ENCODE measurements around the gene TIMM44. TPM values are rescaled to one million over a fixed set of nuclear protein-coding genes. Genes with fewer than 3 reads are reported as not detected.

The TIMM44 gene
- total RNA-seq, 1 experiment from 2014 or later, result 57.8 TPM

GRCh38 chr19:7914598-7915045 is 28.8 kb downstream of the TIMM44 start, which contains the start of gene TGFBR3L:
TSS of gene TGFBR3L (plus strand) at chr19:7914830.
- no TSS peak for BruUV-seq (replicated peaks)
- CTCF ChIA-PET, result no interaction called here
- Mint-ChIP-seq H3K4me3 (ENCODE audit: low read depth, unreplicated experiment) (peak within 1 kb of the TSS; percentile 65), H3K27ac (ENCODE audit: unreplicated experiment) (no peak within 1 kb of the TSS), H3K4me1 (ENCODE audit: low read depth, unreplicated experiment) (peaks cover 4% of the 10 kb centered on the region), H3K9me3 (ENCODE audit: low read depth, unreplicated experiment) (no peaks in the 10 kb centered on the region), H3K27me3 (ENCODE audit: unreplicated experiment) (no peaks in the 10 kb centered on the region), H3K36me3 (ENCODE audit: insufficient read depth, unreplicated experiment) (peaks cover 32% of the 10 kb centered on the region)
- DNase-seq, result no peak
- TF ChIP-seq CTCF (IDR thresholded peaks at IDR 0.05; ENCODE audit: unreplicated experiment), result no peak
- intact Hi-C loops (cut with micrococcal nuclease; ENCODE audit: unreplicated experiment), result no loop called here

- intact Hi-C loops (cut with micrococcal nuclease; ENCODE audit: unreplicated experiment), result no loop called here
- Mint-ChIP-seq H3K27ac (ENCODE audit: unreplicated experiment) (no peak overlapping the region), H3K36me3 (ENCODE audit: insufficient read depth, unreplicated experiment) (peaks cover 32% of the 10 kb centered on the region), H3K4me1 (ENCODE audit: low read depth, unreplicated experiment) (no peaks in the 10 kb centered on the region), H3K9me3 (ENCODE audit: low read depth, unreplicated experiment) (no peaks in the 10 kb centered on the region), H3K27me3 (ENCODE audit: unreplicated experiment) (no peaks in the 10 kb centered on the region), H3K4me3 (ENCODE audit: low read depth, unreplicated experiment) (no peak overlapping the region)
- TF ChIP-seq CTCF (IDR thresholded peaks at IDR 0.05; ENCODE audit: unreplicated experiment), result no peak
- CTCF ChIA-PET, result no interaction called here
- no peak for DNase-seq
- BruUV-seq (replicated peaks), result no TSS peak
These were observed 29.4 kb downstream of the TIMM44 start for GRCh38 chr19:7914099-7914498.

GRCh38 chr19:7913652-7914051 is 29.8 kb downstream of the TIMM44 start:
- no TSS peak for BruUV-seq (replicated peaks)
- H3K9me3 Mint-ChIP-seq (ENCODE audit: low read depth, unreplicated experiment), result no peaks in the 10 kb centered on the region
- DNase-seq, result no peak
- TF ChIP-seq CTCF (IDR thresholded peaks at IDR 0.05; ENCODE audit: unreplicated experiment), result no peak
- H3K4me1 Mint-ChIP-seq (ENCODE audit: low read depth, unreplicated experiment), result no peaks in the 10 kb centered on the region
- no peak overlapping the region for H3K4me3 Mint-ChIP-seq (ENCODE audit: low read depth, unreplicated experiment)
- CTCF ChIA-PET, result no interaction called here
- H3K36me3 Mint-ChIP-seq (ENCODE audit: insufficient read depth, unreplicated experiment), result peaks cover 30% of the 10 kb centered on the region
- no peaks in the 10 kb centered on the region for H3K27me3 Mint-ChIP-seq (ENCODE audit: unreplicated experiment)
- intact Hi-C loops (cut with micrococcal nuclease; ENCODE audit: unreplicated experiment), result no loop called here
- no peak overlapping the region for H3K27ac Mint-ChIP-seq (ENCODE audit: unreplicated experiment)

- H3K9me3 Mint-ChIP-seq (ENCODE audit: low read depth, unreplicated experiment), result no peaks in the 10 kb centered on the region
- CTCF ChIA-PET, result interaction anchor here (0.6 kb wide), 1 partner anchor 104 kb away, joined by 5 read pairs; no protein-coding TSS in a partner anchor
- no peaks in the 10 kb centered on the region for H3K27me3 Mint-ChIP-seq (ENCODE audit: unreplicated experiment)
- peaks cover 24% of the 10 kb centered on the region for H3K36me3 Mint-ChIP-seq (ENCODE audit: insufficient read depth, unreplicated experiment)
- no peak for DNase-seq
- TF ChIP-seq CTCF (IDR thresholded peaks at IDR 0.05; ENCODE audit: unreplicated experiment), result no peak
- H3K27ac Mint-ChIP-seq (ENCODE audit: unreplicated experiment), result no peak overlapping the region
- no peaks in the 10 kb centered on the region for H3K4me1 Mint-ChIP-seq (ENCODE audit: low read depth, unreplicated experiment)
- no TSS peak for BruUV-seq (replicated peaks)
- intact Hi-C loops (cut with micrococcal nuclease; ENCODE audit: unreplicated experiment), result no loop called here
- H3K4me3 Mint-ChIP-seq (ENCODE audit: low read depth, unreplicated experiment), result peak overlapping the region; percentile 4
These were observed 30.5 kb downstream of the TIMM44 start for GRCh38 chr19:7912697-7913564.

Measured in Calu3 (cell line).